ENCODE data around the gene CILP2. TPM values are rescaled to one million over a fixed set of nuclear protein-coding genes. Genes with fewer than 3 reads are reported as not detected.

CILP2 gene
- total RNA-seq, 2 experiments from 2014 or later: 0.14 to 0.22 TPM

DNA sequence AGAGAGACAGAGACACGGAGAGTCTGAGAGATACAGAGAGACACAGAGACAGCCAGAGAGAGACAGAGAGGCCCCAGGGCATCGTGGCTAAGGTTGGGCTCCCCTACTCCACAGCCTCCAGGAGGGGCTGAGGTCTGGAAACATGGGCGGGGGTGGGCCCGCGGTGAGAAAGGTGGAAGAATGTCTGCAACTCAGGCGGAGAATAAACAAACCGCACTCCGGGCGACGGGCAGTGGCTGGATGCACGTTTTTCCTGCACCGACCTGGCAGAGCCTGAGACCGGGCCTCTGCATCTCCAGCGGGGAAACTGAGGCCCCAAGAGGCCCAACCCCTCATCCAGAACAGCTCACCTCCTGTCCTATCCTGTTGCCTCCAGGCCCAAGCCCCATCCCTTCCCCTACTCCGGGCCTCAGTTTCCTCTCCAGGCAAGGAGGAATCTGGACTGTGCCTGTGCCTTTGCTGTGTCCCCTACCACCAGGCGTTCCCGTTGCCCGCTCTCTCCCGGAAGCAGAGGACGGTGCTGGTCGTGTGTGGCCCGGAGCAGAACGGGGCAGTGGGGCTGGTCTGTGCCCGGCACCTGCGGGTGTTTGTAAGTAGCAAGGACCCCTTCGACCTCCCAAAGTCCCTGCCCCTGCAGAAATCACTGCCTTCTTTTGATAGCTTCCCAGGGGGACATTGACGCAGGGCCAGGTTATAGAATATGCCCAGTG, 3.4 kb upstream of the CILP2 start:
- H3K4me3 Mint-ChIP-seq: no peak overlapping the region
- H3K27me3 Mint-ChIP-seq (ENCODE audit: low read depth): peaks cover 5% of the 10 kb centered on the region
- no peaks in the 10 kb centered on the region for H3K9me3 Mint-ChIP-seq
- peaks cover 25% of the 10 kb centered on the region for H3K4me1 Mint-ChIP-seq (ENCODE audit: low read depth)
- DNase-seq: no peak
- CTCF ChIA-PET: interaction anchor here (0.9 kb wide), 1 partner anchor 20 kb away, joined by 7 read pairs; no protein-coding TSS in a partner anchor
- intact Hi-C loops (cut with micrococcal nuclease): loop anchor here (5.0 to 10.0 kb wide), 2 partner anchors 198 to 240 kb away; partner anchors contain the start of gene ZNF14
- no peak overlapping the region for H3K27ac Mint-ChIP-seq
- H3K36me3 Mint-ChIP-seq (ENCODE audit: low read depth): peaks cover 3% of the 10 kb centered on the region

DNA sequence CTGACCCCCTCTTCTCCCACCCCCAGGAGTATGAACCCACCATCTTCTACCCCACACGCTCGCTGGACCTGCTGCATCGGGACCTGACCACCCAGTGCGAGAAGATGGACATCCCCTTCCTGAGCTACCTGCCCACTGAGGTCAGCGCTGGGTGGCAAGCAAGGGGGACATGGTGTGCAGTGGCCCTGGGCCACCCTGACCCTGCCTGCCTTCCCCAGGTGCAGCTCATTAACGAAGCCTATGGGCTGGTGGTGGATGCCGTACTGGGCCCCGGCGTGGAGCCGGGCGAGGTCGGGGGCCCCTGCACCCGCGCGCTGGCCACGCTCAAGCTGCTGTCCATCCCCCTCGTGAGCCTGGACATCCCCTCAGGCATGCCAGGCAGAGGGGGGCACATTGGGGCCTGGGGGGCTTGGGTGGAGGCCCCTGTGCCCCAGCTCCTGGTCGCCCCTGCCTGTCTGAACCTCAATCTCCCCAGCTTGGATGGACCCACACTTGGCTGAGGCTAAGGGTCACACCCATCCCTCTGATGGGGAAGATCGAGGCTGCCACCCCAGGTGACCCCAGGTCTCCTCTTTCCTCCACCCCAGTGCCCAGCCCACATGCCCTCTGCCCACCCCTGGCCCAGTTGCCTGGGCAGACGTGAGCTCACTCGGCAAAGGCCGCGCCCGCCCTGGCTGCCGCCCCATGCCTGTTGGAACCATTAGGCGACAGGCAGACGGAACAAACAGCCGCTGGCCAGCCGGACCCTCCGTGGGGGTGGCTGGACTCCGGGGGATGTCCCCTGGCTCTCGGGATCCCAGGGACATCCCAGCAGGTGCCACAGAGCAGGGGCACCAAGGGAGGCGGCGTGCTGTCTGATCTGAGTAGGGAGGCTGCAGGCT, 2.5 kb upstream of the CILP2 start:
- H3K9me3 Mint-ChIP-seq: no peaks in the 10 kb centered on the region
- intact Hi-C loops (cut with micrococcal nuclease): loop anchor here (5.0 to 10.0 kb wide), 2 partner anchors 197 to 239 kb away; partner anchors contain the start of gene ZNF14
- H3K4me1 Mint-ChIP-seq (ENCODE audit: low read depth): peaks cover 26% of the 10 kb centered on the region
- H3K27me3 Mint-ChIP-seq (ENCODE audit: low read depth): peaks cover 6% of the 10 kb centered on the region
- CTCF ChIA-PET: interaction anchor here (0.9 to 1.1 kb wide), 2 partner anchors 19 to 20 kb away, joined by 4 to 7 read pairs; no protein-coding TSS in a partner anchor
- H3K36me3 Mint-ChIP-seq (ENCODE audit: low read depth): peaks cover 3% of the 10 kb centered on the region
- DNase-seq: no peak
- no peak overlapping the region for H3K4me3 Mint-ChIP-seq
- no peak overlapping the region for H3K27ac Mint-ChIP-seq

DNA sequence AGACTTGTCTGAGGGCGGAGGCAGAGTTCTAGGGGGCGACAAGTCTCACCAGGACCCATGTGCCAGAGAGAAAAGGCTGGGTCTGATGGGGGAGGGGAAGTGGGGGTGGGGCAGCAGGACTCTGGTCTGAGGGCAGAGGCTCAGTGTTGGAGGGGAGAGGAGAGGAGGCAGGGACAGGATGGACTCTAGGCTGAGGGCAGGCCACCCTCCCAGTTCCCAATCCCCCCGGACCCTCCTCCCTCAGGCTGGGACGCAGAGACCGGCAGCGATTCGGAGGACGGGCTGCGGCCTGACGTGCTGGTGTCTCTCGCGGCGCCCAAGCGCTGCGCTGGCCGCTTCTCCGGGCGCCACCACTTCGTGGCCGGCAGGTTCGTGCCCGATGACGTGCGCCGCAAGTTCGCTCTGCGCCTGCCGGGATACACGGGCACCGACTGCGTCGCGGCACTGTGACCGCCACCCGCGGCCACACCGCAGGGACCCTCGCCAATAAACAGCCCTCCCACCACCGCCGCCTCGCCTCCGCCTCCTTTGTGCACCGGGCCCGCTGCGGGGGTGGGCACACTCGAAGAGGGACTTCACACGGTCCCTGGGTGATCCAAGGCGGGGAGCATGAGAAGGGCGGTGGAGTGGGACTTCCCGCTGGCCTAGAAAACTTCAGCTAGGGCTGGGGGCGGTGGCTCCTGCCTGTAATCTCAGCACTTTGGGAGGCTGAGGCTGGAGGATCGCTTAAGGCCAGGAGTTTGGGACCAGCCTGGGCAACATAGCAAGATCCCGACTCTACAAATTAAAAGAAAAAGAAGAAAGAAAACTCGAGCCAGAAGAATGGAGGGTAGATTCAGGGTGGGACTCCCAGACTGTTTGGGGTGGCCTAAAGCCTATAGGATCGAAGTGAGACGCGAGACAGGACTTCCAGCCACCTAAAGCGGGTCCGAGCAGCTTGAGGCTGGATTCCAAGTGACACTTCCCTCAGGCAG, 703 bp upstream of the CILP2 start:
- DNase-seq: no peak
- CTCF ChIA-PET: interaction anchor here (1.3 to 3.0 kb wide), 2 partner anchors 15 to 17 kb away, joined by 4 to 12 read pairs; no protein-coding TSS in a partner anchor
- Mint-ChIP-seq H3K36me3 (ENCODE audit: low read depth) (no peaks in the 10 kb centered on the region), H3K27me3 (ENCODE audit: low read depth) (peaks cover 8% of the 10 kb centered on the region), H3K4me3 (peak overlapping the region; percentile 48), H3K27ac (no peak overlapping the region), H3K9me3 (no peaks in the 10 kb centered on the region), H3K4me1 (ENCODE audit: low read depth) (peaks cover 36% of the 10 kb centered on the region)
- intact Hi-C loops (cut with micrococcal nuclease): loop anchor here (5.0 to 10.0 kb wide), 2 partner anchors 195 to 237 kb away; partner anchors contain the start of gene ZNF14

DNA sequence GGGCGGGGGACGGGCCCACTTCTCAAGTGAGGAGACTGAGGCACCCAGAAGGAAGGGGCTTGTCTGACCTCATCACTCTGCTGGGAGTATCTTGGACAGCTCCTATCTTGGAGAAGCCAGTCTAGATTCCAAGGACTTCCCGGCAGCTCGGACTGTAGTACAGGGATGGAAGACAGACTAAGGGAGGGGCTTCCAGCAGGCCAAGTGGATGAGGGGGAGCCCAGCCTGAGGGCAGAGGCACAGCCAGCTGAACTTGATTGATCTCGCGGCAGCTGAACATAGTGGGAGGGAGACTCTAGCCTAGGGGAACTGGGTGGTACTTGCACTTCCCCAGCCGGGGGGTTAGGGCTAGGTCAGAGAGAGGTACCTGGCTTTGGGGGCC, 711 bp downstream of the CILP2 start:
- Mint-ChIP-seq H3K27ac (no peak overlapping the region), H3K4me3 (peak overlapping the region; percentile 8), H3K9me3 (no peaks in the 10 kb centered on the region), H3K36me3 (ENCODE audit: low read depth) (no peaks in the 10 kb centered on the region), H3K27me3 (ENCODE audit: low read depth) (peaks cover 8% of the 10 kb centered on the region), H3K4me1 (ENCODE audit: low read depth) (peaks cover 36% of the 10 kb centered on the region)
- intact Hi-C loops (cut with micrococcal nuclease): loop anchor here (5.0 to 10.0 kb wide), 2 partner anchors 194 to 236 kb away; partner anchors contain the start of gene ZNF14
- no peak for DNase-seq
- CTCF ChIA-PET: interaction anchor here (1.2 to 3.0 kb wide), 3 partner anchors 14 to 105 kb away, joined by 4 to 12 read pairs (median 4); partner anchors contain the start of gene GMIP

DNA sequence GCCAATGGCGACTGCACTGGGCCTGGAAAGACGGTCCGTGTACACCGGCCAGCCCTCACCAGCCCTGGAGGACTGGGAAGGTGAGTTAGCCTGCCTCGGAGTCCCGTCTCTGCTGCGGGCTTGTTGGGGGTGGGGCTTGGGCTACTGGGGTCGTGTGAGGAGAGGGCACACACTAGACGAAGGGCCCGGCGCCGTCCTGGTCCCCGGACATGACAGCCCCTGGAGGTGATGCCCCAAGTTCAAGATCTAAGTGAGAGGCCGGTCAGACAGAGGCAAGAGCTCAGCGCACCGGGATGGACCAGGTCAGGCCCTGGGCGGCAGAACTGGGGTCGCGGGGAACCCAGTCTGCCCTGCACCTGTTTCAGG, 1.6 kb downstream of the CILP2 start:
- no peak overlapping the region for H3K4me3 Mint-ChIP-seq
- CTCF ChIA-PET: interaction anchor here (1.2 kb wide), 1 partner anchor 104 kb away, joined by 4 read pairs; the partner anchor contains the start of gene GMIP
- no peaks in the 10 kb centered on the region for H3K36me3 Mint-ChIP-seq (ENCODE audit: low read depth)
- no peaks in the 10 kb centered on the region for H3K9me3 Mint-ChIP-seq
- peaks cover 33% of the 10 kb centered on the region for H3K4me1 Mint-ChIP-seq (ENCODE audit: low read depth)
- intact Hi-C loops (cut with micrococcal nuclease): loop anchor here (1.0 to 10.0 kb wide), 3 partner anchors 59 to 235 kb away; partner anchors contain the start of gene ZNF14
- peaks cover 8% of the 10 kb centered on the region for H3K27me3 Mint-ChIP-seq (ENCODE audit: low read depth)
- H3K27ac Mint-ChIP-seq: no peak overlapping the region
- DNase-seq: no peak

DNA sequence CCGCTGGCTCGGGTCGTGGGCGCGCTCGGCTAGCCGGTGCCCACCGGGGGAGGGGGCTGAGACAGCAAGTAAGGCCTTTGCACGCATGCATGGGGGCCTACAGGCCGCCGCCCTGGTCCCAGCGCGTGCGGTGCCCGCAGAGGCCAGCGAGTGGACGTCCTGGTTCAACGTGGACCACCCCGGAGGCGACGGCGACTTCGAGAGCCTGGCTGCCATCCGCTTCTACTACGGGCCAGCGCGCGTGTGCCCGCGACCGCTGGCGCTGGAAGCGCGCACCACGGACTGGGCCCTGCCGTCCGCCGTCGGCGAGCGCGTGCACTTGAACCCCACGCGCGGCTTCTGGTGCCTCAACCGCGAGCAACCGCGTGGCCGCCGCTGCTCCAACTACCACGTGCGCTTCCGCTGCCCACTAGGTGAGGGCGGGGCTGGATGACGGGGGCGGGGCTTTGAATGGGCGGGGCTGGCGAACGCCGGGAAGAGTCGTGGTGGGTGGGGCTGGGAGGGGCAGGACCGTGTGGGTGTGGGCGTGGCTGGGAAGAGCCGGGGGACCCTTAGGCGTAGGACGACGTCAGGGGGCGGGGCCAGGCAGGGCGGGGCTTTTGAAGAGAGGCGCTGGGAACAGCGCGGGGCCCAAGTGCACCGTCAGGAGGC, 2.1 kb downstream of the CILP2 start:
- H3K27ac Mint-ChIP-seq: no peak overlapping the region
- H3K4me3 Mint-ChIP-seq: peak overlapping the region; percentile 62
- CTCF ChIA-PET: interaction anchor here (1.6 kb wide), 1 partner anchor 8 kb away, joined by 14 read pairs; no protein-coding TSS in a partner anchor
- intact Hi-C loops (cut with micrococcal nuclease): loop anchor here (1.0 kb wide), 1 partner anchor 58 kb away; no protein-coding TSS in a partner anchor
- H3K4me1 Mint-ChIP-seq (ENCODE audit: low read depth): peaks cover 33% of the 10 kb centered on the region
- DNase-seq: peak; percentile 77
- H3K27me3 Mint-ChIP-seq (ENCODE audit: low read depth): peaks cover 8% of the 10 kb centered on the region
- no peaks in the 10 kb centered on the region for H3K9me3 Mint-ChIP-seq
- H3K36me3 Mint-ChIP-seq (ENCODE audit: low read depth): no peaks in the 10 kb centered on the region

DNA sequence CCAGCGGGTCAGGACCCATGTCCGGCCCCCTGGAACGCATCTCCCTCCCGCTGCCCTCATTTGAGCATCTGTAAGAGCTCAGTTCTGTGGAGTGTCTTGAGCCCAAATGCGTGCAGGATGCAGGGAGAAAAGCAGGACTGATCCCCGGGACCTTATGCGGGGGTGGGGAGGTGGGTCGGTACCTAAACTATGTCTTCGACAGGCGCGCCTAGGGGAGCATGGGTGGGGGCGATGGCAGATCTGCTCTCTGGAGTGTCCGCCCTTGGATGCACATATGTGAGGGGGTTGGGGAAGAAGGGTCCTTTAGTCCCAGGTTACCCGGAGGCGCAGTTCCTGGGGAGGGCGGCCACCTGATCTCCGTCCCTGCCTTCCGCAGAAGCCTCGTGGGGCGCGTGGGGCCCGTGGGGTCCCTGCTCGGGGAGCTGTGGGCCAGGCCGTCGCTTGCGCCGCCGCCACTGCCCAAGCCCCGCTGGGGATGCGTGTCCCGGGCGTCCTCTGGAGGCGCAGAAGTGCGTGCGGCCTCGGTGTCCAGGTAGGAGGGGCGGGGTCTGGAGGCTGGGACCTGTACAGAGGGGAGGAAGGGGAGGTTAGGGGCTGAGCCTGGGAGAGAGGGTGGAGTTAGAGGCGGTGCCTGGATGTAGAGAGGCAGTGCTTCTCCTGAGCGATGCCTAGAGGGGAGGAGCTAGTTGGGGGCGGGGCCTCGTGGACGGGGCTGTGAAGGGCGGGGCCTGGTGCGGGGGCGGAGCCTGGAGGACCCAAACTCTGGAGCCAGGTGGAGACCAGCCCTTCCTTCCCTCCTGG, 2.9 kb downstream of the CILP2 start:
- H3K27ac Mint-ChIP-seq: no peak overlapping the region
- H3K4me1 Mint-ChIP-seq (ENCODE audit: low read depth): peaks cover 33% of the 10 kb centered on the region
- DNase-seq: peak; percentile 87
- peaks cover 8% of the 10 kb centered on the region for H3K27me3 Mint-ChIP-seq (ENCODE audit: low read depth)
- H3K9me3 Mint-ChIP-seq: no peaks in the 10 kb centered on the region
- intact Hi-C loops (cut with micrococcal nuclease): loop anchor here (1.0 kb wide), 1 partner anchor 57 kb away; no protein-coding TSS in a partner anchor
- CTCF ChIA-PET: interaction anchor here (0.6 to 1.6 kb wide), 3 partner anchors 9 to 492 kb away, joined by 3 to 14 read pairs (median 6); no protein-coding TSS in a partner anchor
- no peaks in the 10 kb centered on the region for H3K36me3 Mint-ChIP-seq (ENCODE audit: low read depth)
- peak overlapping the region; percentile 62 for H3K4me3 Mint-ChIP-seq

DNA sequence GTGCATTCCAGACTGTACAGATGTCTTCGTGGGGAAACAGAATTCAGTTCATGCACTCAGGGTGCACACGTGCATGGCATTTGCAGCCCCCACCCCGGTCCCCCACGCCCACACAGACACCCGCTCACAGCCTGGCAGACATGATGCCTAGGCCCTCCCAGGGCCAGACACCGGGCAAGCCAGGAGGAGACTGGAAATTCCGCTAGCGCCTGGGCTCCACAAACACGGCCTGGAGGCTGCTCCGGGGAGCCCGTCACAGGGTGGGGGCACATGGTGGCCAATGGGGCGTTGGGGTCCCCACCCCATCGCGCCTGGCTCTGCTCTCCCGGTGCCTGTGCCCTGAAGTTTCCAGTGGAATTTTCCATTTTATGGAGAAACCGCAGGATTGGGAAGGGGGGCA, 3.6 kb downstream of the CILP2 start:
- CTCF ChIA-PET: interaction anchor here (0.6 to 1.6 kb wide), 3 partner anchors 9 to 493 kb away, joined by 3 to 14 read pairs (median 6); no protein-coding TSS in a partner anchor
- Mint-ChIP-seq H3K27ac (no peak overlapping the region), H3K4me3 (no peak overlapping the region), H3K9me3 (no peaks in the 10 kb centered on the region), H3K36me3 (ENCODE audit: low read depth) (no peaks in the 10 kb centered on the region), H3K27me3 (ENCODE audit: low read depth) (peaks cover 8% of the 10 kb centered on the region), H3K4me1 (ENCODE audit: low read depth) (peaks cover 33% of the 10 kb centered on the region)
- no peak for DNase-seq
- intact Hi-C loops (cut with micrococcal nuclease): no loop called here

DNA sequence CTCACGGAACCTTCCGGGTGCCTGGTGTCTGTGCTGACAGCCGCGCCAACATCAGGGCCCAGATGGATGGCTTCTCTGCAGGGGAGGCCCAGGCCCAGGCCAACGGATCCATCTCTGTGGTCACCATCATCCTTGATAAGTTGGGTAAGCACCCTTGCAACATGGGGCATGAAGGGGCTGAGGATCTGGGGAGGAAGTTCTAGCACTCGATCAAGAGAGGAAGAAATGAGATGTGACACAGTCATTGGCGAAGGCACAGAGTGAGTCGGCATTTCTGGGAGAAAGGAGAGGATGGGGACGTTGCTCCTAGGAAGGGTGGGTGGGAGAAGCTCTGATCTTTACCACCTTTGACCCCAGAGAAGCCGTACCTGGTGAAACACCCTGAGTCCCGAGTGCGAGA, 4.4 kb downstream of the CILP2 start:
- DNase-seq: no peak
- CTCF ChIA-PET: interaction anchor here (1.6 kb wide), 1 partner anchor 12 kb away, joined by 7 read pairs; no protein-coding TSS in a partner anchor
- intact Hi-C loops (cut with micrococcal nuclease): no loop called here

DNA sequence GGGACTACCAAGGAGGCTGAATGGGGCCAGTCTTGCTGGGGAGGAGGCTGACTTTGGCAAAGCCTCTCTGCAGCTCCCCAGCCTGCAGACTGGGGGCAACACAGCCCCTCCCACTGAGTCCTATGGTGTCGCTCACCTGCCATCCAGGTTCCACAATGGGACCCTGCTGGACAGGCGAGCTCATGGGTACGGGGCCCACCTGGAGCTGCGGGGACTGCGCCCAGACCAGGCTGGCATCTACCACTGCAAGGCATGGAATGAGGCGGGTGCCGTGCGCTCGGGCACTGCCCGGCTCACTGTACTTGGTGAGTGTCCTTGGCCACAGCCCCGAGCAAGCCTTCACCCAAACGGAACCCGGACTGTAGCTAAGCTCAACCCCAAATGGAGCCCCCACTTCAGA, 5.0 kb downstream of the CILP2 start:
- Mint-ChIP-seq H3K27ac (no peak overlapping the region), H3K27me3 (ENCODE audit: low read depth) (peaks cover 8% of the 10 kb centered on the region), H3K4me3 (no peak overlapping the region), H3K36me3 (ENCODE audit: low read depth) (no peaks in the 10 kb centered on the region), H3K9me3 (no peaks in the 10 kb centered on the region), H3K4me1 (ENCODE audit: low read depth) (peaks cover 26% of the 10 kb centered on the region)
- CTCF ChIA-PET: interaction anchor here (0.7 to 1.6 kb wide), 2 partner anchors 11 to 12 kb away, joined by 3 to 7 read pairs; no protein-coding TSS in a partner anchor
- intact Hi-C loops (cut with micrococcal nuclease): no loop called here
- no peak for DNase-seq

More for the DNA sequence above, 4.4 kb downstream of the CILP2 start:
- no peaks in the 10 kb centered on the region for H3K9me3 Mint-ChIP-seq
- H3K4me1 Mint-ChIP-seq (ENCODE audit: low read depth): peaks cover 30% of the 10 kb centered on the region
- no peaks in the 10 kb centered on the region for H3K36me3 Mint-ChIP-seq (ENCODE audit: low read depth)
- no peak overlapping the region for H3K27ac Mint-ChIP-seq
- H3K4me3 Mint-ChIP-seq: no peak overlapping the region
- peaks cover 8% of the 10 kb centered on the region for H3K27me3 Mint-ChIP-seq (ENCODE audit: low read depth)

Measured in activated naive CD4-positive, alpha-beta T cell treated with anti-CD3 and anti-CD28 coated beads for 36 hours (primary cell).